Astrocyte (in vitro differentiated cells and primary cell): Measurements from ENCODE around the gene GPR37L1. TPM values are rescaled to one million over a fixed set of nuclear protein-coding genes. Genes with fewer than 3 reads are reported as not detected.

Experiments used
- DNase-seq: peaks from one replicate; pipeline ENCODE4 v3.0.0-alpha.2; 2010; ENCODE audit warnings: low read depth
- FAIRE-seq: peaks from 2 replicates; lab custom pipeline; 2011; peaks lifted over from hg19 to GRCh38; lab: Jason Lieb, UNC
- H2AFZ ChIP-seq: 2 replicates; pipeline ENCODE4 v1.6.0; 2012; ENCODE audit warnings: low read depth, low read length, inconsistent platforms
- H3K27ac ChIP-seq: 2 replicates; pipeline ENCODE4 v1.5.1; 2011; ENCODE audit warnings: low read depth, low read length, inconsistent platforms
- H3K27me3 ChIP-seq: 2 replicates; pipeline ENCODE4 v1.6.0; 2011; ENCODE audit warnings: low read length, inconsistent platforms; ENCODE audit not compliant: insufficient read depth
- H3K36me3 ChIP-seq: 2 replicates; pipeline ENCODE4 v1.5.1; 2011; ENCODE audit warnings: low read length, inconsistent platforms; ENCODE audit not compliant: insufficient read depth
- H3K4me1 ChIP-seq: 2 replicates; pipeline ENCODE4 v1.5.1; 2011; ENCODE audit warnings: low read length, inconsistent platforms; ENCODE audit not compliant: insufficient read depth
- H3K4me2 ChIP-seq: 2 replicates; pipeline ENCODE4 v1.6.0; 2012; ENCODE audit warnings: low read length, inconsistent platforms
- H3K4me3 ChIP-seq: 2 replicates; pipeline ENCODE4 v1.5.1; 2011; ENCODE audit warnings: low read depth, mild to moderate bottlenecking, low read length, inconsistent platforms; ENCODE audit not compliant: insufficient read depth
- H3K79me2 ChIP-seq: 2 replicates; pipeline ENCODE4 v1.6.0; 2012; ENCODE audit warnings: mild to moderate bottlenecking, low read length, inconsistent platforms; ENCODE audit not compliant: insufficient read depth
- H3K9ac ChIP-seq: 2 replicates; pipeline ENCODE4 v1.6.0; 2012; ENCODE audit warnings: mild to moderate bottlenecking, low read length, inconsistent platforms
- H3K9me3 ChIP-seq: 2 replicates; pipeline ENCODE4 v1.5.1; 2012; ENCODE audit warnings: low read depth, mild to moderate bottlenecking, low read length, inconsistent platforms; ENCODE audit not compliant: insufficient read depth
- H4K20me1 ChIP-seq: 2 replicates; pipeline ENCODE4 v1.6.0; 2012; ENCODE audit warnings: low read length, inconsistent platforms; ENCODE audit not compliant: insufficient read depth
- H3K27ac Mint-ChIP-seq: one replicate; pipeline ENCODE4 v1.8.0; 2021; ENCODE audit warnings: mild to moderate bottlenecking, mixed read lengths; ENCODE audit not compliant: unreplicated experiment
- H3K27me3 Mint-ChIP-seq: one replicate; pipeline ENCODE4 v1.8.0; 2021; ENCODE audit warnings: low read depth, mixed read lengths; ENCODE audit not compliant: unreplicated experiment
- H3K36me3 Mint-ChIP-seq: one replicate; pipeline ENCODE4 v1.8.0; 2021; ENCODE audit warnings: low read depth, mixed read lengths; ENCODE audit not compliant: unreplicated experiment
- H3K4me1 Mint-ChIP-seq: one replicate; pipeline ENCODE4 v1.8.0; 2021; ENCODE audit warnings: low read depth, mixed read lengths; ENCODE audit not compliant: unreplicated experiment
- H3K4me3 Mint-ChIP-seq: one replicate; pipeline ENCODE4 v1.8.0; 2021; ENCODE audit warnings: mild to moderate bottlenecking, moderate library complexity, mixed read lengths; ENCODE audit not compliant: unreplicated experiment
- H3K9me3 Mint-ChIP-seq: one replicate; pipeline ENCODE4 v1.8.0; 2021; ENCODE audit warnings: mild to moderate bottlenecking, mixed read lengths; ENCODE audit not compliant: unreplicated experiment
- CTCF ChIP-seq: IDR thresholded peaks from 2 replicates; pipeline ENCODE4 v1.5.1; 2011; ENCODE audit warnings: low read depth, mild to moderate bottlenecking, inconsistent platforms, low read length, moderate library complexity; ENCODE audit not compliant: insufficient read depth
- EZH2 ChIP-seq: IDR thresholded peaks from 2 replicates; pipeline ENCODE4 v1.6.1; 2012; ENCODE audit warnings: mild to moderate bottlenecking, low read length, inconsistent platforms; ENCODE audit not compliant: insufficient read depth
- total RNA-seq: library from RNA; stranded (reverse); gene quantifications from 2 replicates; pipeline ENCODE4 v1.2.1, GENCODE V29; 2021

The GPR37L1 gene
- total RNA-seq, 1 donor from 2014 or later: not detected

- Histone ChIP-seq H3K27ac (no peak overlapping the region), H4K20me1 (no peaks in the 10 kb centered on the region), H3K4me1 (peaks cover 4% of the 10 kb centered on the region), H3K79me2 (peaks cover 2% of the 10 kb centered on the region), H3K4me2 (no peak overlapping the region), H3K4me3 (no peak overlapping the region), H3K9me3 (no peaks in the 10 kb centered on the region), H3K27me3 (peaks cover 2% of the 10 kb centered on the region), H3K36me3 (no peaks in the 10 kb centered on the region), H3K9ac (no peak overlapping the region), H2AFZ (no peak overlapping the region)
- TF ChIP-seq CTCF (no peak), EZH2 (no peak)
- H3K9me3 Mint-ChIP-seq: peaks cover 3% of the 10 kb centered on the region
- H3K4me1 Mint-ChIP-seq: peaks cover 17% of the 10 kb centered on the region
- no peak for DNase-seq
- no peak overlapping the region for H3K27ac Mint-ChIP-seq
- no peak for FAIRE-seq
- no peaks in the 10 kb centered on the region for H3K36me3 Mint-ChIP-seq
- no peak overlapping the region for H3K4me3 Mint-ChIP-seq
- peaks cover 7% of the 10 kb centered on the region for H3K27me3 Mint-ChIP-seq
These were observed 27.5 kb downstream of the GPR37L1 start for GRCh38 chr1:202150187-202150586.

GRCh38 chr1:202150602-202151001 is 27.9 kb downstream of the GPR37L1 start:
- Histone ChIP-seq H3K36me3 (no peaks in the 10 kb centered on the region), H3K4me1 (peaks cover 5% of the 10 kb centered on the region), H3K27me3 (peaks cover 2% of the 10 kb centered on the region), H3K9ac (no peak overlapping the region), H3K79me2 (no peaks in the 10 kb centered on the region), H3K4me3 (no peak overlapping the region), H3K4me2 (no peak overlapping the region), H3K9me3 (no peaks in the 10 kb centered on the region), H4K20me1 (no peaks in the 10 kb centered on the region), H2AFZ (no peak overlapping the region), H3K27ac (no peak overlapping the region)
- no peaks in the 10 kb centered on the region for H3K36me3 Mint-ChIP-seq
- FAIRE-seq: no peak
- H3K27me3 Mint-ChIP-seq: peaks cover 7% of the 10 kb centered on the region
- TF ChIP-seq CTCF (no peak), EZH2 (no peak)
- H3K4me3 Mint-ChIP-seq: no peak overlapping the region
- no peak overlapping the region for H3K27ac Mint-ChIP-seq
- peaks cover 3% of the 10 kb centered on the region for H3K9me3 Mint-ChIP-seq
- H3K4me1 Mint-ChIP-seq: peaks cover 13% of the 10 kb centered on the region
- DNase-seq: no peak

- Histone ChIP-seq H3K27ac (no peak overlapping the region), H4K20me1 (no peaks in the 10 kb centered on the region), H3K4me3 (no peak overlapping the region), H3K4me1 (peaks cover 5% of the 10 kb centered on the region), H3K9me3 (no peaks in the 10 kb centered on the region), H2AFZ (no peak overlapping the region), H3K36me3 (no peaks in the 10 kb centered on the region), H3K9ac (no peak overlapping the region), H3K4me2 (no peak overlapping the region), H3K27me3 (peaks cover 2% of the 10 kb centered on the region), H3K79me2 (no peaks in the 10 kb centered on the region)
- DNase-seq (no peak), FAIRE-seq (no peak)
- no peak overlapping the region for H3K4me3 Mint-ChIP-seq
- H3K27me3 Mint-ChIP-seq: peaks cover 7% of the 10 kb centered on the region
- H3K36me3 Mint-ChIP-seq: no peaks in the 10 kb centered on the region
- peaks cover 3% of the 10 kb centered on the region for H3K9me3 Mint-ChIP-seq
- TF ChIP-seq EZH2 (no peak), CTCF (no peak)
- H3K27ac Mint-ChIP-seq: no peak overlapping the region
- H3K4me1 Mint-ChIP-seq: peaks cover 13% of the 10 kb centered on the region
These were observed 28.3 kb downstream of the GPR37L1 start for GRCh38 chr1:202151045-202151444.
